Hypothalamus (tissue), 51 donors: ENCODE measurements around the gene ABHD8.

Source experiments
- DNase-seq, 51 donors: peaks; one replicate each; lab custom pipeline; 2025; lab: John Stamatoyannopoulos, UW

The ABHD8 gene, protein sequence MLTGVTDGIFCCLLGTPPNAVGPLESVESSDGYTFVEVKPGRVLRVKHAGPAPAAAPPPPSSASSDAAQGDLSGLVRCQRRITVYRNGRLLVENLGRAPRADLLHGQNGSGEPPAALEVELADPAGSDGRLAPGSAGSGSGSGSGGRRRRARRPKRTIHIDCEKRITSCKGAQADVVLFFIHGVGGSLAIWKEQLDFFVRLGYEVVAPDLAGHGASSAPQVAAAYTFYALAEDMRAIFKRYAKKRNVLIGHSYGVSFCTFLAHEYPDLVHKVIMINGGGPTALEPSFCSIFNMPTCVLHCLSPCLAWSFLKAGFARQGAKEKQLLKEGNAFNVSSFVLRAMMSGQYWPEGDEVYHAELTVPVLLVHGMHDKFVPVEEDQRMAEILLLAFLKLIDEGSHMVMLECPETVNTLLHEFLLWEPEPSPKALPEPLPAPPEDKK

DNA sequence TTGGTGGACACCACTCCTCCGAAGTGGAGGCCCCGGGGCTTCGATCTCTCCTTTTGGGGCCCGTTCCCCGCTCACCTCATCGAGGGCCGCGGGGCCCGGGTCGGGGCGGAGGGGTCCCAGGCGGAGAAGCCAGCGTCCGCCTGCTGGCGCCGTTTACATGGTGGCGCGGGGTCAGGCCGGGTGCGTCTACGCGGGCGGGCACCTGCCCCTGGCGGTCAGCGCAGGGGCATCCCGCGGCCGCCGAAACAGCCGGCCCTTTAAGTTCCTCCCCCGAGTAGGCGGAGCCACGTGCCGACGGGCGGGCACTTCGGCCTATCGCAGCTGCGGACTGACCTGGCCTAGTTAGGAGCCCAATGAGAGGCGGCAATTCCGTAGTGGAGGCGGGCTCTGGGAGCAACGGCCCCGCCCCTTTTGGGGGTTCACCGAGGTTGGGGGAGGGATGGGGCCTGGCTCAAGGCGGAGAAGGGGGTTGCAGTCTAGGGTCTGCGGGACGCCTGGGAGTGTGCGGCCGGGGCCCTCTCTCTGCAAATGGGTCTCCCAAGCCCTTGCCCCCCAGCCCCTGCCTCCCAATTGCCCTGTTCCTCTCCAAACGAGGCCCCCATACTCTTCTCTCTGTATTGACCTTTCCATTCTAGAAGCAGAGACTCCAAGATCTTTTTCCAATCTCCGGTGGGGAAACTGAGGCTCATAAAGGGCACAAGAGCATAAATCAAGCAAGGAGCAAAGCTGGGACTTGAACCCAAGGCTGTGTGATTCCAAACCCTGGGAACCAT is at the start of gene ABHD8:
Gene ABHD8, minus strand, starts transcription at position 259 of the 773 bp plus-strand sequence. CDS start 1,809 bp downstream, outside the sequence.
- DNase-seq = peak in 50 of 51 donors; percentile 29 to 96 (median 87)

DNA sequence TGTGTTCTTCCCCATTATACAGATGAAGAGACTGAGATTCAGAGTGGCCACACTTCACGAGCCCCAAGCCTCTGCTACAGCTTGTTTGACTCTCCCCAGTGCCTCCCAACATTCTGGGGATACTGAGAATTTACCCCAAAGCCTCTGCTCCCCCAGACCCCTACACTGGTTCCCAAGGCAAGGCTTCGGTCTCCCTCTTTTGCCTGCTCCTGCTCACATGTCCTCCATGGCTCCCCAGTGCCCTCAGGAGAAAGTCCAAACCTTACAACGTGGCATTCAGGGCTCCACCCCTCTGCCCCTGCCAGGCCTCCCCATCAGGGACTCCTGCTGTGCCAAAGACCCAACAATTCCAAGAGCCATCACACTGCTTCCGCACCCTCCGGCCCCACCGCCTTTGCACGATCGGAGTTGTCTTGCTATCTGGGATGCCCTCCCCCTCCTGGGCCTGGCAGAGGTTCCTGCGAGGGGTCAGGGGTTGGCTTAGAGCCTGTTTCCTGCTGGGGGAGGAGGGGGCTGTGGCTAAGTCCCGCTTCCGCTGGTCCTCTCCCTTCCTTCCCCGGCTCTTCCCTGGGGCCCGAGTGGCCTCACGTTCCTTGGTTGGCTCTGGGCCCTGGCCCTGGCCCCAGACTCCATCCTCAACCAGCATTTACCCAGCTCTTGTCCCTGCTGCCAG is 49.5 kb upstream of the ABHD8 start:
- DNase-seq = peak in 4 of 51 donors; percentile 10 to 26 (median 16)

DNA sequence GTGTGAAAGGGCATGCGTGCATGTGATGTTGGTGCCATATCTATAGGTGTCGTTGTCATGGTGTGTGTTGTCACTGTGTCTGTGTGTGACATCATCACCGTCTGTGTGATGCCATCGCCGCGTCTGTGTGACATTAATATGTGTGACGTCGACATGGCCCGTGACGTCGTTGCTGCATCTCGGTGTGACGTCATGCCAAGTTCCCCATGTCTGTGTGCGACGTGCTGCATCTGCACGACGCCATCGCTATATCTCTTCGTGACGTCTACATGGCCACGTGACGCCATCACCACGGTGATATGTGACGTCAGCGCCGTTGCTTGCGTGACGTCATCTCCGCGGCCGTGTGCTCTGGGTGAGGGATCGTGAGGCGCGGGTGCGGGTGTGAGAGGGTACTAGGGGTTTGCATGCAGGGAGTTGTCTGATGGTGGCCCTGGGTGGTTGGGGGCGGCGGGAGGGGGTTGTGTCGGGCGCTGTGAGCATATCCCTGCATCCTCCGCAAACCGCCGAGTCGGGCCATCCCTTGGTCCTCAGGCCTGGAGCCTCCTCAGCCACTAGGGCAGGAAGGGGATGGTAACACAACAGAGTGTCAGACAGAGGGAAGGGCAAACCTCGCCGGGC is 48.7 kb upstream of the ABHD8 start:
- no peak for DNase-seq

DNA sequence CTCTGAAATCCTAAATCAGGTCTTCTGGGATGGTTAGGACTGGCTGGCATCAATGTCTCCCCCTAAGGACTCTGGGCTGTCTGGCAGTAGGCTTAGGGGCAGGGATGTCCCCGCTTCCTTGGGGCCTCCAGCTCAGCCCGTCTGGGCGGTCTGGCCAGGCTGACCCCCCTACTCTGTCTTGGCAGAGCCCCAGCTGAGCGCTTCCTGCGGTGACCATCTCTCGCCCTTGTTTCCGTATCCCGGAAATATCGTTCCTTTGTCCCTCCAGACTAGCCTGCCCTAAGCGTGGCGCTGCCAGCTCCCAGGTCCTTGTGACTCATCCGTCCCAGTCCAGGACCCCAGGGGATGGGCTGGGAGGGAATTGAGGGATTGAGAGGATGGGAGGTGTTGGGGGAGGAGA is 45.5 kb upstream of the ABHD8 start:
- peak in 6 of 51 donors; percentile 16 to 56 (median 28) for DNase-seq

DNA sequence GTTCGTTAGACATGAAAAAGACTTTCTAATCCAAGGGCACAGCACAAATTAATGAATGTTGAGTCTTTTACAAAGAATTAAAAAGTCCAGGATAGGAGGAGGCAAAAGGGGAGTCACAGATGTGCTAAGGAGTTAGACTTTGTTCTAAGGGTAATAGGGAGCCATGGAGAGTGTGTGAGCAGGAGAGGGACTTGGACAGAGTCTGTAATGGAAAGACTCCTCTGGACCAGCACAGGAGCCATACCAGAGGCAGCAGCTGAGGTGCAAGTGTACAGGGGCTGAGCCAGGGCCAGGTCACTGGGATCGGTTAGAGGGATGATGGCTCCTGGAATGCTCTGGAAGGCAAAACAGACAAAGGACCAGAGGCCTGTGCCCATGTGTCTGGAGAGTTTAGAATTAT is 44.7 kb upstream of the ABHD8 start:
- DNase-seq = no peak

DNA sequence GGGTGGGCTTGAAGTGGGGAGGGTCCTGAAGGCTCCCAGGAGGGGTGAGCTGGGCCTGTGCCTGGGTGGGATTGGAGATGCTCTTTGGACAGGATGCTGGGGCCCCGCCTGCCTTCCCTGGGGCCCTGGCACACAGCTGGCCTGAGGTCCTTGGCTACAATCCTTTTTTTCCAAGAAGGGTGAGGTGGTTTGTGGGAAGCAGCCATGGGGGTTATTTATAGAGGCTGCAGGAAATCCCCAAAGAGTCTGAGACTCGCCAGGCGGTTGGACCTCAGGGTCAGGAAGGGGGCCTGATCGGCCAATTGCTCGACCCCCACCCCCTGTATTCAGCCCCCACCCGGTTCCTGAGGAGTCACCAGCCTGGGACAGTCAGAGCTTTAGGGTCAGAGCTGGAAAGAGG is 44.1 kb upstream of the ABHD8 start:
- no peak for DNase-seq

DNA sequence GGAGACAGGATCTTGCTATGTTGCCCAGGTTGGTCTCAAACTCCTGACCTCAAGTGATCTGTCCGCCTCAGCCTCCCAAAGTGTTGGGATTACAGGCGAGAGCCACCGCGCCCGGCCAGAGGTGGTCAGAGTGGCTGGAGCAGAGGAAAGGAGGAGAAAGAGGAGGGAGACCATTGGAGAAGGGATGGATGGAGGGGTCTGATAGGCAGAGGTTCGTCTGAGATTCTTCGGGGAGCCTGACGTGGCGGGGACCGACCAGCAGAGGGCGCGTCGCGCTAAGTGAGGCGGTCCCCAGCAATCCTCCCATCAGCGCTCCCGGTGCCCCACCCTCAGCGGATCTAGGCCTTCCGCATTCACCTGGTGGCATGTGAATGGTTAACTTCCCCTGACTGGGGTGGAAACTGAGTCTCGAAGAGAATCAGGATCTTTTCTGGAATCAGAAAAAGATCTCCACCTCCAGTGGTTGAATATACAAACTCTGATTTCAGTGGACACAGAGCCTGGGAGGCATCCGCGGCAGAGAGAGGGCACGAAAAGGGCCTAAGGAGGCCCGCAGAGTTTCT is 43.0 kb upstream of the ABHD8 start:
- peak in 39 of 51 donors; percentile 12 to 77 (median 47) for DNase-seq

DNA sequence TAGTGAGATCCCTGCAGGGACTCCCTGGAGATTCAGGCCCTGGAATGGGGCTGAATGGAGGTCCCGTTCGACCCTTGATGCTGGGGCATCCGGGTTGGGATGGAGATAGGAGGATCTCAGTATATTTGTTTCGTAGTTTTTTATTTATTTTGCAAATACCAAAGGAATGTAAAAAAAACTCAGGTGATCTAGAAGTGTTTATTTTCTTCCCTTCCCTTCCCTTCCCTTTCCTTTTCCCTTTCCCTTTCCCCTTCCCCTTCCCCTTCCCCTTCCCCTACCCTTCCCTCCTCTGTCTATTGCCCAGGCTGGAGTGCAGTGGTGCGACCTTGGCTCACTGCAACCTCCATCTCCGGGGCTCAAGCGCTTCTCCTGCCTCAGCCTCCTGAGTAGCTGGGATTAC is 38.6 kb upstream of the ABHD8 start:
- DNase-seq = no peak

DNA sequence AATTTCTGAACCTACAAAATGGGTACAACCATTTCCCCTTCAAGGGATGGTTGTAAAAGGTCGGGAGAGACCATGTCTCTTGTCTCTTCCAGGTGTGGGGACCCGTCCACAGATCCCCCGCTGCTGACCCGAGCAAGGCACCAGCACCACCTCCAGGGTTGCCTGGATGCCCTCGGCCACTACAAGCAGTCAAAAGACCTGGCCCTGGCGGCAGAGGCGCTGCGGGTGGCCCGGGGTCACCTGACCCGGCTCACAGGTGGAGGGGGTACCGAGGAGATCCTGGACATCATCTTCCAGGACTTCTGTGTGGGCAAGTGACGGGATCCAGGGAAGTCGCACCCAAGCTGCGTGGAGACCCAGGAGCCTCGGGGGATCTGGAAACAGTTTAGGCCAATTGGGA is 38.2 kb upstream of the ABHD8 start:
- no peak for DNase-seq

DNA sequence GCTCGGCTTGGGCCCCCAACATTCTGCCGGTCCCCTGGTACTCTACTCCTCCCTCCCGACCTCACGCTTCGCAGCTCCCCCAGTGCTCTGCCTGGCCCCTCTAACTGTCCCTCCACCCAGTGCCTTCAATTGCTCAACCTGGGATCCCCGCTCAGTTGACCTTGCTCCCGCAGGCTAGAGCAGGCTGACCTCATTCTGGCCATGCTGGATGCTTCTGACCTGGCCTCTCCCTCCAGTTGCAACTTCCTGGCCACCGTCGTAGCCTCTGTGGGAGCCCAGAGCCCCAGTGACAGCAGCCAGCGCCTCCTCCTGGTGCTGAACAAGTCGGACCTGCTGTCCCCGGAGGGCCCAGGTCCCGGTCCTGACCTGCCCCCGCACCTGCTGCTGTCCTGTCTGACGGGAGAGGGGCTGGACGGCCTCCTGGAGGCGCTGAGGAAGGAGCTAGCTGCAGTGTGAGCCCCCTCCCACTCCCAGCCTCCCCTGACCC is 37.7 kb upstream of the ABHD8 start:
- no peak for DNase-seq

DNA sequence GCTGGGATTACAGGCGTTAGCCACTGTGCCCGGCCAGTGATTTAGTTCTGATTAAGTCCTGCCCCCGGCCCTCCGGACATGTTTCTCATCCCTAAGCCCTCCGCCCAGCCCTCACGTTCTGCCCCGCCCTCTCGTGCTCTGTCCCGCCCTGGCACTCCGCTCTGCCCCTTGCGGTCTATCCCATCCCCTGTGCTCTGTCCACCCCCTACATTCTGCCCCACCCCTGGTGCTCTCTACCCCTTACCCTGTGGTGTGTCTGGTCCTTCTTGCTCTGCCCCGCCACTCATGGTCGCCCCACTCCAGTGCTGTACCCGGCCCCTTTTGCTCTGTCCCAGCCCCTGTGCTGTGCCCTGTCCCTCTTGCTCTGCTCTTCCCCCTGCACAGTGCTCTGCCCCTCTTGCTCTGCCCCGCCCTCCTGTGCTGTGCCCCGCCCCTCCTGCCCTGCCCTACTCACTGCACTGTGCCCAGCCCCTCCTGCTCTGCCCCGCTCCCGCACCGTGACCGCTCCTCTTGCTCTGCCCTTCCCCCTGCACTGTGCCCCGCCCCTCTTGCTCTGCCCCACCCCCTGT is 37.2 kb upstream of the ABHD8 start:
- no peak for DNase-seq

DNA sequence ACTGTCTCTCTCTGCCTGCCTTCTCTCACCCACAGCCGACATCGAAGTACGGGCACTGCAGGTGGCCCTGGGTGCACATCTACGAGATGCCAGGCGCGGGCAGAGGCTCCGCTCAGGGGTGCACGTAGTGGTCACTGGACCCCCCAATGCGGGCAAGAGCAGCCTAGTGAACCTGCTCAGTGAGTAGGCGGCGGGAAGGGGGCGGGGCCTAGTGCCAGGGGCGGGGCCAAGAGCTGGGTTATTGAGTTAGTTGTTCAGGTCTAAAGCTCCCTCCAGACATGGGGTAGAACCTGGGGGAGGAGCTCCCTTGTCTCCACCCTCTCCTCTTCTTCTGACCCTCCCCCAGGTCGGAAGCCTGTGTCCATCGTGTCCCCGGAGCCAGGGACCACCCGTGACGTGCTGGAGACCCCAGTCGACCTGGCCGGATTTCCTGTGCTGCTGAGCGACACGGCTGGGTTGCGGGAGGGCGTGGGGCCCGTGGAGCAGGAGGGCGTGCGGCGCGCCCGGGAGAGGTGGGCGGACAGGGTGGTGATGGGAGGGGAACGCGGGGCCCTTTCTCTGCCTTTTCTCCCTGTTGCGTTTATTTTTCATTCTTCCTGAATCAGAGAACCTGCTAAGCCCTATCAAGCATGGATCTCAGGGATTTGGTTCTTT is 36.0 kb upstream of the ABHD8 start:
- DNase-seq = no peak

DNA sequence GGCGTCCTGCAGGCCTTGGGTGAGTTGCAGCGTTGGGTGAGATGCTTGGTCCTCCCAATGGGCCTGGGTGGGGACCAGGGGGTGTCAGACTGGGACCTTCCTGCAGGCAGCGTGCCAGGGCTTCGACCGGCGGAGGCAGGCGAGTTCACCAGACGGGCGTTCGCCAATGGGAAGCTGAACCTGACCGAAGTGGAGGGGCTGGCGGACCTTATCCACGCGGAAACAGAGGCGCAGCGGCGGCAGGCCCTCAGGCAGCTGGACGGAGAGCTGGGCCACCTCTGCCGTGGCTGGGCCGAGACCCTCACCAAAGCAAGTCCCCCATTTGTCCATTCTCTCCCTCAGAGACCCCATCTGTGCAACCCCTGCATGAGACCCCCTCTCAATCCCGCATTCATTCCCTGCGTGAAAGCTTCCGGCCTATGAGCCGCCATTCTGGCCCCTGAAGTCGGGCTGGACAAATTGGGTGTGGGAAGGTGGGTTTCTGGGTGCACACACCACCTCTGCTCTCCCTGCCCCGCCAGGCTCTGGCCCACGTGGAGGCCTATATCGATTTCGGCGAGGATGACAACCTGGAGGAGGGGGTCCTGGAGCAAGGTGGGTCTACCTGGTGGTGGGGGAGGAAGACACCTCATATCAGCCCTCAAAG is 35.3 kb upstream of the ABHD8 start:
- DNase-seq = no peak

DNA sequence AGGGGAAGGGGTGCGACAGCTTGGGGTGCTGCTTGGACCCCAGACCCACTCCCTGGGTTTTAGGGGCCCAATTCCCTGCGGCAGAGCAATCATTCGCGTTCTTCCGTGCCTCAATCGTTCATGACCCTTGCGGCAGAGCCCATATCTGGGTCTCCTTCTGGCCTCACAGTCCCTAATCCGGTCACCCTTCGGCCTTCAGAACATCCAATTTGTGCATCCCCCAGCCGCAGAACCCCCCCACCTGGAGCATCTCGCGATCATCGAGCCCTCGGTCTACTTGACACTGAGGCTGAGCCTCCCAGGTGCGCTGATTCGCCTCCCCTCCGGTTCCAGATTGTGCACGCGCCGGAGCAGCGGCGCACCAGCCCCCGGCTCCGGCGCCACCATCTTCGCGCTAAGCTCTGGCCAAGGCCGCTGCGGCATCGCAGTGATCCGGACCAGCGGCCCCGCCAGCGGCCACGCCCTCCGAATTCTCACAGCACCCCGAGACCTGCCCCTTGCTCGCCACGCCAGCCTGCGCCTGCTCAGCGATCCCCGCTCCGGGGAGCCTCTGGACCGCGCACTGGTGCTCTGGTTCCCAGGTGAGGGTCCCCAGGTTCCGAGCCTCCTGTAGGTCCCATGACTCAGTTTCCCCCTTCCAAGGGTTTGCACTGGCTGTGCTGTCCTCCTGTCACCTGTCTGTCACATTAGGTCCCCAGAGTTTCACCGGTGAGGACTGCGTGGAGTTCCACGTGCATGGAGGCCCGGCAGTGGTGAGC is 34.6 kb upstream of the ABHD8 start:
- DNase-seq = no peak

DNA sequence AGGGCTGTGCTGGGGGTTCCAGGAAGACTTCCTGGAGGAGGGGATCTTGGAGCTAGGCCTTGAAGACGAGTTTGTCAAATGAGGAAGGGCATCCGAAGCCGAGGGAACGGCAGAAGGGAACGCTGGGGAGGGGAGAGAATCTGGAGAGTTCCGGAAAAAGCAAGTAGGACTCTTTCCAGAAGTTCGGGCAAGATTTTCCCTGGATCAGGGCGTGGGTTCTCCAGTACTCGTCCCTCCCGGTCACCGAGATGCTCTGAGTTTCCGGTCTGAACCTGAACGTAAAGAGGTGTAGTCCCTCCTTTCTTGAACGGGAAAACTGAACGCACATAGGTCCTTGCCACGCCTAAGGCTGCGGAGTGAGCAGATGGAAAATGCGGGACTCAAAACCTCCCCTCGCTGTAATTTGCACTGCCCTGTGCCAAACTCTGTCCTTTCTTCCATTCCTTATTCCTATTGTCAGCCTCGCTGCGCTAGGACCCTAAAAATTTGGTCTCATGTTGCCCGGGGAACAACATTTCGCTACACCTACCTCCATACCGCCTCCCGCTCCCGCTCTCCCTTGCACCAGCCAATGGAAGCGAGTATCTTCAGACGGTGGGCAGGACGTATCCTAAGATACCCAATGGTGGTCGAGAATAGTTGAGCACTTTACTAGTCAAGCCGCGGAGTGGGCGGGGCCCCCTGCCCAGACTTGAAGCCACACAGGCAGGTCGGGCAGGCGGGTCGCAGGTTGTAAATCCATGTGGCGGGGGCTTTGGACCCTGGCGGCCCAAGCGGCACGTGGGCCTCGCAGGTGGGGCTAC is 33.8 kb upstream of the ABHD8 start, which contains the start of gene GTPBP3:
Gene GTPBP3, plus strand, starts transcription at position 682 of the 803 bp plus-strand sequence. Its CDS starts 59 bp downstream, at position 741.
- DNase-seq = peak; percentile 28 to 100 (median 91)

DNA sequence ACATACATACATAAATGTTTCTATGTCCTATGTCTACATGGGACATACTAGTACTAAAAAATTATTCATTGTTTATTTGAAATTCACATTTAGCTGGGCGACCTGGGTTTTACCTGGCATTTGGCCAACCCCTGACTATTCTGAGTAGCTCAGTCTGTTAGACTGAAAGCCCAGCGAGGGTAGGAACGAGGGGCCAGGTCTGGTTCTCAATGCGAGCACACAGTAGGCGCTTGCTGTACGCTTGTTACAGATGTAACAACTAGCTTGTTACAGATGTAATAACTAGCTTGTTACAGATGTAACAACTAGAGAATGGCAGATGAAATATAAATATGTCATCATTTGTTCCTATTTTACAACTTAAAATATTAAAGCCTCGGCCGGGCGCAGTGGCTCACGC is 32.4 kb upstream of the ABHD8 start:
- DNase-seq = no peak
